K562 (cell line): ENCODE measurements around the gene FLOT2. TPM values are rescaled to one million over a fixed set of nuclear protein-coding genes. Genes with fewer than 3 reads are reported as not detected.

ENCODE experiments used
- ATAC-seq: fragments of 200-7000 bp; cut with Tn5 transposase; 3 replicates; pipeline ENCODE4 v1.9.1; 2020; ENCODE audit warnings: moderate library complexity
- BruUV-seq: library from RNA; stranded (reverse); fragments of 400-500 nt; replicated peaks from 2 replicates; lab custom pipeline; 2021; lab: Mats Ljungman, UMichigan
- CTCF ChIA-PET: fragments of 300-600 bp; formaldehyde crosslinking; extraction: SDS; loops from one replicate; lab custom pipeline; 2021; ENCODE audit warnings: low intra/inter-chr PET ratio; lab: Yijun Ruan, JAX
- POLR2A ChIA-PET: fragments of 300-600, 350-650 bp; sonication (Branson Sonifier 250); formaldehyde crosslinking; extraction: SDS; loops from one replicate; lab custom pipeline; 2021; ENCODE audit warnings: antibody characterized with exemption, inconsistent platforms; lab: Yijun Ruan, JAX
- DNase-seq, 4 experiments: peaks; one replicate each; pipeline versions ENCODE4 v3.0.0 to v3.0.0-alpha.2; 2011 to 2018; ENCODE audit warnings: low spot score in 3 of 4, mixed read lengths in 3 of 4; ENCODE audit errors: extremely low read depth in 1 of 4
- FAIRE-seq: peaks from 2 replicates; lab custom pipeline; 2011; peaks lifted over from hg19 to GRCh38; lab: Jason Lieb, UNC
- H2AFZ ChIP-seq: 2 replicates; pipeline ENCODE4 v1.6.0; 2011; ENCODE audit warnings: low read depth, low read length, control low read depth, inconsistent platforms
- H3K27ac ChIP-seq: fragments of 200-600 bp; 3 replicates; pipeline ENCODE4 v1.8.0; 2011; ENCODE audit warnings: low read depth, mild to moderate bottlenecking, control low read depth, inconsistent platforms, low read length, moderate library complexity, mixed read lengths; ENCODE audit errors: extremely low read depth
- H3K27me3 ChIP-seq, 2 experiments: fragments of 300-600 bp in 1 of 2; 2 replicates in 1 of 2; 3 replicates in 1 of 2; pipeline versions ENCODE4 v1.6.0 to v1.8.0; 2011; ENCODE audit warnings: inconsistent platforms in 2 of 2, low read length in 2 of 2, mild to moderate bottlenecking in 1 of 2, mixed read lengths in 1 of 2, moderate library complexity in 1 of 2; ENCODE audit not compliant: control insufficient read depth in 2 of 2, insufficient read depth in 2 of 2
- H3K36me3 ChIP-seq: fragments of 300-600 bp; 3 replicates; pipeline ENCODE4 v1.8.0; 2011; ENCODE audit warnings: mild to moderate bottlenecking, low read length, inconsistent platforms; ENCODE audit not compliant: control insufficient read depth, insufficient read depth
- H3K4me1 ChIP-seq, 2 experiments: fragments of 200-600 bp in 1 of 2; replicated peaks in 1 of 2; 2 replicates in 1 of 2; 3 replicates in 1 of 2; pipeline versions ENCODE4 v1.5.1 to v1.8.0; 2011; ENCODE audit warnings: inconsistent platforms in 2 of 2, low read length in 2 of 2, mild to moderate bottlenecking in 1 of 2, mixed read lengths in 1 of 2, moderate library complexity in 1 of 2; ENCODE audit not compliant: control insufficient read depth in 2 of 2, insufficient read depth in 2 of 2
- H3K4me2 ChIP-seq: 2 replicates; pipeline ENCODE4 v1.6.1; 2011; ENCODE audit warnings: low read length, control low read depth, inconsistent platforms, mixed read lengths; ENCODE audit not compliant: insufficient read depth
- H3K4me3 ChIP-seq: fragments of 200-600 bp; sonication (generic), shearing (Covaris generic); 2 replicates; pipeline ENCODE4 v1.5.1; 2016; ENCODE audit warnings: control low read depth, inconsistent platforms
- H3K79me2 ChIP-seq: fragments of 200-600 bp; 3 replicates; pipeline ENCODE4 v1.8.0; 2011; ENCODE audit warnings: low read length, inconsistent platforms; ENCODE audit not compliant: control insufficient read depth, insufficient read depth
- H3K9ac ChIP-seq, 2 experiments: 2 replicates each; pipeline versions ENCODE4 v1.6.0 to v1.6.1; 2011; ENCODE audit warnings: low read depth in 2 of 2, low read length in 2 of 2, control low read depth in 1 of 2, inconsistent platforms in 1 of 2, mild to moderate bottlenecking in 1 of 2, mixed read lengths in 1 of 2; ENCODE audit not compliant: insufficient read depth in 1 of 2
- H3K9me1 ChIP-seq: one replicate; pipeline ENCODE4 v1.6.0; 2011; ENCODE audit warnings: inconsistent platforms, mild to moderate bottlenecking, low read length, moderate library complexity; ENCODE audit not compliant: control insufficient read depth, insufficient read depth
- H3K9me3 ChIP-seq: replicated peaks from 2 replicates; pipeline ENCODE4 v1.5.1; 2011; ENCODE audit warnings: low read depth, low read length, inconsistent platforms; ENCODE audit not compliant: control insufficient read depth, insufficient read depth
- H4K20me1 ChIP-seq: replicated peaks from 2 replicates; pipeline ENCODE4 v1.6.1; 2011; ENCODE audit warnings: low read length, inconsistent platforms, mixed read lengths; ENCODE audit not compliant: control insufficient read depth, insufficient read depth
- CEBPG ChIP-seq, 3 experiments: fragments of 200-800 bp in 1 of 3; sonication (Bioruptor generic) in 1 of 3; sonication (generic) in 1 of 3; formaldehyde crosslinking in 1 of 3; IDR thresholded peaks in 2 of 3; conservative IDR thresholded peaks in 1 of 3; 2 replicates each; pipeline versions ENCODE4 v1.6.1 to v1.8.0; 2016 to 2022; ENCODE audit warnings: missing compliant biosample characterization in 2 of 3, missing genetic modification characterization in 2 of 3, mild to moderate bottlenecking in 1 of 3, missing genetic modification reagents in 1 of 3
- DMBX1 ChIP-seq: fragments of 250-450 bp; sonication (Bioruptor Pico); IDR thresholded peaks from 2 replicates; pipeline ENCODE4 v1.8.0; 2022; ENCODE audit warnings: inconsistent platforms, mild to moderate bottlenecking, moderate library complexity, borderline replicate concordance
- JUN ChIP-seq, 2 experiments: sonication (generic) in 1 of 2; formaldehyde crosslinking in 1 of 2; IDR thresholded peaks; 2 replicates each; pipeline versions ENCODE4 v1.6.1 to v1.8.0; 2012 to 2022; ENCODE audit warnings: borderline replicate concordance in 2 of 2, mild to moderate bottlenecking in 2 of 2, improper control_type of control experiment in 1 of 2, low read depth in 1 of 2, low read length in 1 of 2, missing genetic modification reagents in 1 of 2
- JUND ChIP-seq, 2 experiments: IDR thresholded peaks; 2 replicates in 1 of 2; 3 replicates in 1 of 2; pipeline ENCODE4 v1.6.1; 2011; ENCODE audit warnings: borderline replicate concordance in 2 of 2, low read depth in 2 of 2, low read length in 2 of 2, improper control_type of control experiment in 1 of 2, missing biosample characterization in 1 of 2, missing genetic modification characterization in 1 of 2, missing genetic modification reagents in 1 of 2
- MBD2 ChIP-seq: sonication (generic); IDR thresholded peaks from 2 replicates; pipeline ENCODE4 v1.6.1; 2016; ENCODE audit warnings: low read depth, borderline replicate concordance
- MTA3 ChIP-seq: fragments of 450-650 bp; formaldehyde crosslinking; IDR thresholded peaks from 2 replicates; pipeline ENCODE4 v1.6.1; 2017; ENCODE audit warnings: mild to moderate bottlenecking, borderline replicate concordance
- POLR2G ChIP-seq: fragments of 200-400 bp; formaldehyde crosslinking; IDR thresholded peaks from 2 replicates; pipeline ENCODE4 v1.6.1; 2017; ENCODE audit warnings: low read depth, mild to moderate bottlenecking, antibody characterized with exemption, low read length, moderate library complexity
- RBFOX2 ChIP-seq: fragments of 200-400 bp; formaldehyde crosslinking; IDR thresholded peaks from 2 replicates; pipeline ENCODE4 v1.6.1; 2017; ENCODE audit warnings: low read depth, mild to moderate bottlenecking, low read length, moderate library complexity
- TAL1 ChIP-seq: fragments of 450-650 bp; IDR thresholded peaks from 2 replicates; pipeline ENCODE4 v1.6.1; 2016; ENCODE audit warnings: mild to moderate bottlenecking
- TCF7 ChIP-seq: sonication (generic); IDR thresholded peaks from 2 replicates; pipeline ENCODE4 v1.6.1; 2016; ENCODE audit warnings: antibody characterized with exemption, borderline replicate concordance
- ZNF41 ChIP-seq: fragments of 250-450 bp; sonication (Bioruptor Pico); conservative IDR thresholded peaks from 2 replicates; pipeline ENCODE4 v1.4.0; 2020; ENCODE audit warnings: mild to moderate bottlenecking
- WGBS: fragments of 100-300 bp; shearing (Covaris generic); methylation state at CpG from one replicate; pipeline ENCODE4 v1.1.6; 2016; ENCODE audit warnings: low coverage, mixed read lengths; ENCODE audit not compliant: insufficient coverage; ENCODE audit errors: missing lambda C conversion rate; 5-methylcytosine and 5-hydroxymethylcytosine counted together
- in situ Hi-C: fragments of 300-500 bp; cut with MboI; formaldehyde crosslinking; loops from 4 replicates; pipeline ENCODE4 v1.15.0; 2018; ENCODE audit warnings: inconsistent platforms, mixed read lengths
- intact Hi-C: fragments of 100-400 bp; cut with micrococcal nuclease; formaldehyde crosslinking; loops from 2 replicates; pipeline ENCODE4 v1.14.2; 2022
- polyA plus RNA-seq, 8 experiments: library from polyadenylated mRNA; depleted of rRNA in 4 of 8; stranded (reverse) in 5 of 8; unstranded in 3 of 8; fragments of >200 nt; fragmentation: Nextera tagmentation in 2 of 8; fragmentation: Illumina TruSeq in 1 of 8; extraction: Ambion mirVana in 2 of 8; extraction: Trizol in 1 of 8; gene quantifications; 2 replicates each; pipeline versions ENCODE4 v1.2.1 to v1.2.3, GENCODE V29; 2011 to 2014; ENCODE audit warnings: inconsistent platforms in 1 of 8, missing spikeins in 1 of 8
- total RNA-seq, 7 experiments: library from RNA; depleted of rRNA in 6 of 7; stranded (reverse); fragments of >200 nt in 6 of 7; fragmentation: Illumina TruSeq in 2 of 7; extraction: Trizol in 2 of 7; gene quantifications; 2 replicates each; pipeline versions ENCODE4 v1.2.1 to v1.2.3, GENCODE V29; 2011 to 2021; ENCODE audit warnings: low replicate concordance in 1 of 7
- TF ChIP-seq, protein P1 (sequence below): sonication (generic); formaldehyde crosslinking; IDR thresholded peaks from 2 replicates; pipeline ENCODE4 v1.8.1; 2023; ENCODE audit warnings: mild to moderate bottlenecking, missing genetic modification reagents
- TF ChIP-seq, protein P2 (sequence below): sonication (generic); formaldehyde crosslinking; IDR thresholded peaks from 2 replicates; pipeline ENCODE4 v1.9.0; 2022; ENCODE audit warnings: mild to moderate bottlenecking, missing genetic modification reagents
- TF ChIP-seq, protein P3 (sequence below), 2 experiments: fragments of 450-650 bp in 1 of 2; sonication (generic) in 1 of 2; formaldehyde crosslinking in 1 of 2; IDR thresholded peaks in 1 of 2; conservative IDR thresholded peaks in 1 of 2; 2 replicates each; pipeline versions ENCODE4 v1.6.1 to v1.8.1; 2016 to 2023; ENCODE audit warnings: mild to moderate bottlenecking in 2 of 2, moderate library complexity in 2 of 2, inconsistent platforms in 1 of 2, missing genetic modification reagents in 1 of 2

FLOT2 gene
- total and polyA plus RNA-seq, 9 of the 15 experiments (the other 6 are each of a cell fraction or from before 2014, with no cell fraction given), result 17.5 to 138 (median 41.7) TPM

DNA sequence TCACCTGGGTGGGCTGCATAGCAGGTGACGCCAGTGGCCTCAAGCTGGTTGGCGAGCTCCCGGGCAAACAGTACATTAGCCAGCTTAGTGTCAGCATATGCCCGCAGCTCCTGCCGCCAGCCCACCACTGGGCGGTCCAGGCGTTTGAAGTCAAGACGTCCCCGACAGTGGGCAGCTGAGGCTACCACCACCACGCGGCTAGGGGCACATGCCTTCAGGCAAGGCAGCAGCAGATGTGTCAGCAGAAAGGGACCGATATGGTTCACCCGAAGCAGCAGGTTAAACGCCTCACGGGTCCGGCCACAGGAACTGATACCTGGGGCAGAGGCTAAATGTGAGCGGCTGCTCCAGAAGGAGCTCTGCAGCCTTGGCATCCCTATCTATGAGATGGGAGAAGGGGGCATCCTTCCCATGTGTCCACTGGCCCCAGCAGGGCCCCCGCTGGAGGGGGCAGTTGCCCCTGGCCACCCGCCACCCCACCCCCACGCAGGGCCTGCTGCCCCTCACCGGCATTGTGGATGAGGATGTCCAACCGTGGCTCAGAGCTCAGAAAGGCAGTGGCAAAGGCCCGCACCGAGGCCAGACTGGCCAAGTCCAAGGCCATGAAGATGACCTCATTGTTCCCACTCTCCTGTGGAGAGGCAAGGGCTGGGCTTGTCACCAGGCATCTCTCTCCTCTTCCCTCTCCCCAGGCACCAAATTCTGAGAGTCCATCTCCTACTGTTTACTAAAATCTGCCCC is 3.6 kb upstream of the FLOT2 start:
- in situ Hi-C loops, result no loop called here
- TF ChIP-seq JUND (IDR thresholded peaks at IDR 0.05; ENCODE audit: borderline replicate concordance, low read depth, low read length) (peak; percentile 41; the same call in 1 of the 2 replicates), JUND (tag; IDR thresholded peaks at IDR 0.05; ENCODE audit: borderline replicate concordance, low read depth, low read length) (no peak), DMBX1 (CRISPR knock-in tag) (no peak), TCF7 (no peak), CEBPG (CRISPR knock-in tag; IDR thresholded peaks at IDR 0.05) (no peak), CEBPG (tag; conservative IDR thresholded peaks at IDR 0.05 in 1 of 2, IDR thresholded peaks at IDR 0.05 in 1 of 2) (no peak), RBFOX2 (peak; percentile 67), TAL1 (no peak), MBD2 (no peak), MTA3 (0 out of 2 replicates have a peak, but pooled peaks have one; percentile 15), POLR2G (peak; percentile 50), ZNF41 (CRISPR knock-in tag) (no peak), JUN (IDR thresholded peaks at IDR 0.05; ENCODE audit: borderline replicate concordance, low read depth, low read length) (0 out of 2 replicates have a peak, but pooled peaks have one; percentile 21), JUN (CRISPR knock-in tag; IDR thresholded peaks at IDR 0.05; ENCODE audit: borderline replicate concordance) (no peak)
- TF ChIP-seq, protein P1, sequence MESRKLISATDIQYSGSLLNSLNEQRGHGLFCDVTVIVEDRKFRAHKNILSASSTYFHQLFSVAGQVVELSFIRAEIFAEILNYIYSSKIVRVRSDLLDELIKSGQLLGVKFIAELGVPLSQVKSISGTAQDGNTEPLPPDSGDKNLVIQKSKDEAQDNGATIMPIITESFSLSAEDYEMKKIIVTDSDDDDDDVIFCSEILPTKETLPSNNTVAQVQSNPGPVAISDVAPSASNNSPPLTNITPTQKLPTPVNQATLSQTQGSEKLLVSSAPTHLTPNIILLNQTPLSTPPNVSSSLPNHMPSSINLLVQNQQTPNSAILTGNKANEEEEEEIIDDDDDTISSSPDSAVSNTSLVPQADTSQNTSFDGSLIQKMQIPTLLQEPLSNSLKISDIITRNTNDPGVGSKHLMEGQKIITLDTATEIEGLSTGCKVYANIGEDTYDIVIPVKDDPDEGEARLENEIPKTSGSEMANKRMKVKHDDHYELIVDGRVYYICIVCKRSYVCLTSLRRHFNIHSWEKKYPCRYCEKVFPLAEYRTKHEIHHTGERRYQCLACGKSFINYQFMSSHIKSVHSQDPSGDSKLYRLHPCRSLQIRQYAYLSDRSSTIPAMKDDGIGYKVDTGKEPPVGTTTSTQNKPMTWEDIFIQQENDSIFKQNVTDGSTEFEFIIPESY, result 0 out of 2 replicates have a peak, but pooled peaks have one; percentile 20
- TF ChIP-seq, protein P2, sequence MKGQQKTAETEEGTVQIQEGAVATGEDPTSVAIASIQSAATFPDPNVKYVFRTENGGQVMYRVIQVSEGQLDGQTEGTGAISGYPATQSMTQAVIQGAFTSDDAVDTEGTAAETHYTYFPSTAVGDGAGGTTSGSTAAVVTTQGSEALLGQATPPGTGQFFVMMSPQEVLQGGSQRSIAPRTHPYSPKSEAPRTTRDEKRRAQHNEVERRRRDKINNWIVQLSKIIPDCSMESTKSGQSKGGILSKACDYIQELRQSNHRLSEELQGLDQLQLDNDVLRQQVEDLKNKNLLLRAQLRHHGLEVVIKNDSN (CRISPR knock-in tag), result peak; percentile 19; the same call in 1 of the 2 replicates
- TF ChIP-seq, protein P3, sequence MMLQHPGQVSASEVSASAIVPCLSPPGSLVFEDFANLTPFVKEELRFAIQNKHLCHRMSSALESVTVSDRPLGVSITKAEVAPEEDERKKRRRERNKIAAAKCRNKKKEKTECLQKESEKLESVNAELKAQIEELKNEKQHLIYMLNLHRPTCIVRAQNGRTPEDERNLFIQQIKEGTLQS (IDR thresholded peaks at IDR 0.05), result peak; percentile 74
- TF ChIP-seq, protein P3 (CRISPR knock-in tag; conservative IDR thresholded peaks at IDR 0.05), result no peak

More for the DNA sequence above, 3.6 kb upstream of the FLOT2 start:
- Histone ChIP-seq H3K9ac (peak overlapping the region; percentile 88 to 89), H3K4me1 (peaks cover 58 to 68% of the 10 kb centered on the region in 2 experiments), H3K79me2 (peaks cover 58% of the 10 kb centered on the region), H3K4me3 (peak overlapping the region; percentile 81), H3K27ac (peak overlapping the region; percentile 85), H3K36me3 (peaks cover 46% of the 10 kb centered on the region), H3K9me1 (no peaks in the 10 kb centered on the region), H4K20me1 (no peaks in the 10 kb centered on the region), H3K27me3 (no peaks in the 10 kb centered on the region), H3K4me2 (peak overlapping the region; percentile 92), H3K9me3 (no peaks in the 10 kb centered on the region), H2AFZ (no peak overlapping the region)
- WGBS, result 86% methylated on average over 21 of the region's 24 CpGs
- FAIRE-seq (no peak), DNase-seq (peak in 1 of 4 experiments; percentile 53), ATAC-seq (no peak)
- intact Hi-C loops, result loop anchor here (5.0 to 10.0 kb wide), 4 partner anchors 39 to 306 kb away; partner anchors contain the start of genes PHF12 and SPAG5
- no TSS peak for BruUV-seq
- ChIA-PET CTCF (no interaction called here), POLR2A (interaction anchor here (0.7 to 2.4 kb wide), 7 partner anchors 9 to 256 kb away, joined by 3 to 9 read pairs (median 3); partner anchors contain the start of genes BLTP2 and TLCD1)
